RWPE1 (cell line): Measurements from ENCODE around the gene MBD3L2B.

Source experiments
- CTCF ChIA-PET: fragments of 350-600 bp; sonication (Branson Sonifier 250); formaldehyde crosslinking; extraction: SDS; loops from one replicate; lab custom pipeline; 2021; lab: Yijun Ruan, JAX
- POLR2A ChIA-PET: fragments of 400-600 bp; formaldehyde crosslinking; extraction: SDS; loops from one replicate; lab custom pipeline; 2020; ENCODE audit warnings: antibody characterized with exemption; ENCODE audit not compliant: low non-redundant PET; lab: Yijun Ruan, JAX
- DNase-seq: peaks from one replicate; pipeline ENCODE4 v3.0.0; 2012; ENCODE audit warnings: low spot score
- H3K27ac ChIP-seq: fragments of 450-650 bp; 2 replicates; pipeline ENCODE4 v1.5.1; 2017
- TF ChIP-seq, protein P1 (sequence below): fragments of 450-650 bp; conservative IDR thresholded peaks from 2 replicates; pipeline ENCODE4 v1.5.1; 2017; ENCODE audit warnings: low read depth, mild to moderate bottlenecking

Gene MBD3L2B

GRCh38 chr19:7000816-7001215 is 20.4 kb downstream of the MBD3L2B start:
- DNase-seq = no peak
- ChIA-PET CTCF (interaction anchor here (1.4 kb wide), 1 partner anchor 58 kb away, joined by 5 read pairs; no protein-coding TSS in a partner anchor), POLR2A (no interaction called here)
- H3K27ac ChIP-seq = no peak overlapping the region
- TF ChIP-seq, protein P1, sequence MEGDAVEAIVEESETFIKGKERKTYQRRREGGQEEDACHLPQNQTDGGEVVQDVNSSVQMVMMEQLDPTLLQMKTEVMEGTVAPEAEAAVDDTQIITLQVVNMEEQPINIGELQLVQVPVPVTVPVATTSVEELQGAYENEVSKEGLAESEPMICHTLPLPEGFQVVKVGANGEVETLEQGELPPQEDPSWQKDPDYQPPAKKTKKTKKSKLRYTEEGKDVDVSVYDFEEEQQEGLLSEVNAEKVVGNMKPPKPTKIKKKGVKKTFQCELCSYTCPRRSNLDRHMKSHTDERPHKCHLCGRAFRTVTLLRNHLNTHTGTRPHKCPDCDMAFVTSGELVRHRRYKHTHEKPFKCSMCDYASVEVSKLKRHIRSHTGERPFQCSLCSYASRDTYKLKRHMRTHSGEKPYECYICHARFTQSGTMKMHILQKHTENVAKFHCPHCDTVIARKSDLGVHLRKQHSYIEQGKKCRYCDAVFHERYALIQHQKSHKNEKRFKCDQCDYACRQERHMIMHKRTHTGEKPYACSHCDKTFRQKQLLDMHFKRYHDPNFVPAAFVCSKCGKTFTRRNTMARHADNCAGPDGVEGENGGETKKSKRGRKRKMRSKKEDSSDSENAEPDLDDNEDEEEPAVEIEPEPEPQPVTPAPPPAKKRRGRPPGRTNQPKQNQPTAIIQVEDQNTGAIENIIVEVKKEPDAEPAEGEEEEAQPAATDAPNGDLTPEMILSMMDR = no peak

- ChIA-PET CTCF (interaction anchor here (1.4 kb wide), 1 partner anchor 58 kb away, joined by 5 read pairs; no protein-coding TSS in a partner anchor), POLR2A (no interaction called here)
- no peak overlapping the region for H3K27ac ChIP-seq
- TF ChIP-seq, protein P1 = no peak
- no peak for DNase-seq
Observed at GRCh38 chr19:7000333-7000732, 20.9 kb downstream of the MBD3L2B start.

GRCh38 chr19:6999933-7000332 is 21.3 kb downstream of the MBD3L2B start:
- CTCF ChIA-PET = interaction anchor here (0.7 to 1.4 kb wide), 2 partner anchors 57 to 62 kb away, joined by 3 to 5 read pairs; no protein-coding TSS in a partner anchor
- no peak for DNase-seq

DNA sequence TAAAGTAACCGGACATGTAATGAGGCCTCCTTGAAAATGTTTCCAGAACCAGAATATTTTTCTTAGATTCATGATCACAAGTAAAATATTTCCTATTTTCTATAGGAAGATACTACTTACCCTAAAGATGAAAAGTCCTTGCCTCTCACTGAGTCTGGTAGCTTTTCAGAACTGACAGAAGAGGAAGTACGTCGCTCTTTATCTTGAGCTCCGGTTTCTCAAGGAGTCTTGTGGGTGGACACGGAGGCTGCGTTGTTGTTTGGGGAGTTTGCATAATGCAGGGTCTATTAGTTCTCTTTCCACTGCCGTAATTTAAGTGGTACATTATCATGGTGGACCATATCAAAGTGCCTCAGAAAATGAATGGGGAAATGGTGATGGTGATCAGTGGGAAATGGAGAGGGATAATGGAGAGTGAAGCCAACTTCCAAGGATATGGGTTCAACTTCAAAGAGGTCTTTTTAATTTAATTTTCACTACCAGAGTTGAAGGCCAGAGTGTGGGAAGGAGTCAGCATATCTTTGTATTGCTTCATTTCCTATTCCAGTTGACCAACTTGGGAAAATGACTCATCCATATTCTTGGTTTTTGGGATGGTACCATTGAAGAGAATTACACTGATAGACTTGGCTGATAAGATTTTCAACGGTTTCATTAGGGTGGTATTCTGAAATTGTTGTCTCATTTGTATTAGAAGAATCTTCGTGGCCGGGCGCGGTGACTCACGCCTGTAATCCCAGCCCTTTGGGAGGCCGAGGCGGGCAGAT is 23.4 kb downstream of the MBD3L2B start:
- peak; percentile 13 for DNase-seq
- ChIA-PET CTCF (no interaction called here), POLR2A (no interaction called here)
- H3K27ac ChIP-seq = no peak overlapping the region
- TF ChIP-seq, protein P1 = no peak

More at GRCh38 chr19:6999933-7000332, 21.3 kb downstream of the MBD3L2B start:
- H3K27ac ChIP-seq = no peak overlapping the region
- TF ChIP-seq, protein P1 = no peak
- POLR2A ChIA-PET = no interaction called here

GRCh38 chr19:6996810-6997209 is 24.4 kb downstream of the MBD3L2B start:
- ChIA-PET CTCF (no interaction called here), POLR2A (no interaction called here)
- no peak for DNase-seq

DNA sequence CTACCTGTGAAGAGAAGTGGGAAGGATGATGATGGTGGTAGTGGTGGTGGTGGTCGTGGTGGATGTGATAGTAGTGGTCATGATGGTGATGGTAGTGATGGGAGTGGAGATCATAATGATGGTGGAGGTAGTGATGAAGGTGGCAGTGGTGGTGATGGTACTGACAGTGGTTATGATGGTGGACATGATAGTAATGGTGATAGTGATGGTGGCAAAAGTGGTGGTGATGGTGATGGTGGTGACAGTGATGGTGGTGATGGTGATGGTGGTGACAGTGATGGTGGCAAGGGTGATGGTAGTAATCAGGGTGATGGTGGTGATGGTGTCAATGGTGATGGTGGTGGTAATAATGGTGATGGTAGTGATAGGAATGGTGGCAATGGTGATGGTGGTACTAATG is 26.2 kb downstream of the MBD3L2B start:
- TF ChIP-seq, protein P1 = no peak
- POLR2A ChIA-PET = no interaction called here
- H3K27ac ChIP-seq = no peak overlapping the region
- DNase-seq = no peak
- CTCF ChIA-PET = no interaction called here

More at GRCh38 chr19:6996810-6997209, 24.4 kb downstream of the MBD3L2B start:
- H3K27ac ChIP-seq = no peak overlapping the region
- TF ChIP-seq, protein P1 = no peak
